B cell (primary cell): Measurements from ENCODE around the gene NSUN5.

Source experiments
- EZH2 ChIP-seq: IDR thresholded peaks from 2 replicates; pipeline ENCODE4 v1.6.1; 2012; ENCODE audit warnings: borderline replicate concordance, low read depth, mild to moderate bottlenecking, moderate library complexity, low read length; ENCODE audit not compliant: insufficient read depth, poor library complexity, severe bottlenecking
- TF ChIP-seq, protein P1 (sequence below): fragments of 200-600 bp; IDR thresholded peaks from one replicate; pipeline ENCODE4 v1.8.0; 2022; ENCODE audit warnings: antibody characterized with exemption, mild to moderate bottlenecking

DNA sequence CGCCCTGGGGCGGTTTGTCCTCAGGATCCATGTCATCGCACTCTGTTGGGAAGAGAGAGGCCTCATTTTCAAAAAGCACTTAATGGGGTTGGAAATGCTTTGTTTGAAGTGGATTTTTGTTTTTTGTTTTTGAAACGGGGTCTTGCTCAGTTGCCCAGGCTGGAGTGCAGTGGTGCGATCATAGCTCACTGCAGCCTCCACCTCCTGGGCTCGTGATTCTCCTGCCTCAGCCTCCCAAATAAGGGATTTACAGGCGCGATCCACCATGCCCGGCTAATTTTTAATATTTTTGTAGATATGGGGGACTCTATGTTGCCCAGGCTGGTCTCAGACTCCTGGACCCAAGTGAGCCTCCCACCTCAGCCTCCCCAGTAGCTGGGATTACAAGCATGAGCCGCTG, 20.1 kb upstream of the NSUN5 start:
- TF ChIP-seq, protein P1, sequence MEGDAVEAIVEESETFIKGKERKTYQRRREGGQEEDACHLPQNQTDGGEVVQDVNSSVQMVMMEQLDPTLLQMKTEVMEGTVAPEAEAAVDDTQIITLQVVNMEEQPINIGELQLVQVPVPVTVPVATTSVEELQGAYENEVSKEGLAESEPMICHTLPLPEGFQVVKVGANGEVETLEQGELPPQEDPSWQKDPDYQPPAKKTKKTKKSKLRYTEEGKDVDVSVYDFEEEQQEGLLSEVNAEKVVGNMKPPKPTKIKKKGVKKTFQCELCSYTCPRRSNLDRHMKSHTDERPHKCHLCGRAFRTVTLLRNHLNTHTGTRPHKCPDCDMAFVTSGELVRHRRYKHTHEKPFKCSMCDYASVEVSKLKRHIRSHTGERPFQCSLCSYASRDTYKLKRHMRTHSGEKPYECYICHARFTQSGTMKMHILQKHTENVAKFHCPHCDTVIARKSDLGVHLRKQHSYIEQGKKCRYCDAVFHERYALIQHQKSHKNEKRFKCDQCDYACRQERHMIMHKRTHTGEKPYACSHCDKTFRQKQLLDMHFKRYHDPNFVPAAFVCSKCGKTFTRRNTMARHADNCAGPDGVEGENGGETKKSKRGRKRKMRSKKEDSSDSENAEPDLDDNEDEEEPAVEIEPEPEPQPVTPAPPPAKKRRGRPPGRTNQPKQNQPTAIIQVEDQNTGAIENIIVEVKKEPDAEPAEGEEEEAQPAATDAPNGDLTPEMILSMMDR, result no peak
- no peak for TF ChIP-seq EZH2
